Chondrocyte (in vitro differentiated cells): ENCODE data around the gene NUTF2. TPM values are rescaled to one million over a fixed set of nuclear protein-coding genes. Genes with fewer than 3 reads are reported as not detected.

Experiments used
- DNase-seq: peaks from one replicate; pipeline ENCODE4 v3.0.0; 2021; ENCODE audit warnings: mixed read lengths, low spot score
- H3K27ac Mint-ChIP-seq: one replicate; pipeline ENCODE4 v1.8.0; 2021; ENCODE audit warnings: mild to moderate bottlenecking, moderate library complexity, mixed read lengths; ENCODE audit not compliant: unreplicated experiment
- H3K27me3 Mint-ChIP-seq: 2 replicates; pipeline ENCODE4 v1.8.0; 2021; ENCODE audit warnings: low read depth, mixed read lengths
- H3K36me3 Mint-ChIP-seq: 2 replicates; pipeline ENCODE4 v1.8.0; 2021; ENCODE audit warnings: low read depth, mixed read lengths
- H3K4me1 Mint-ChIP-seq: 2 replicates; pipeline ENCODE4 v1.8.0; 2021; ENCODE audit warnings: low read depth, mild to moderate bottlenecking, mixed read lengths
- H3K4me3 Mint-ChIP-seq: one replicate; pipeline ENCODE4 v1.8.0; 2021; ENCODE audit warnings: mild to moderate bottlenecking, moderate library complexity, mixed read lengths; ENCODE audit not compliant: unreplicated experiment
- H3K9me3 Mint-ChIP-seq: 2 replicates; pipeline ENCODE4 v1.8.0; 2021; ENCODE audit warnings: low read depth, mixed read lengths
- CTCF ChIP-seq: fragments of 200-600 bp; sonication (generic); IDR thresholded peaks from 2 replicates; pipeline ENCODE4 v1.5.0; 2021; ENCODE audit warnings: antibody characterized with exemption, mild to moderate bottlenecking, moderate library complexity
- total RNA-seq: library from RNA; stranded (reverse); gene quantifications from 3 replicates; pipeline ENCODE4 v1.2.1, GENCODE V29; 2021

The NUTF2 gene
- total RNA-seq, 1 donor from 2014 or later = 135 TPM

- Mint-ChIP-seq H3K9me3 (no peaks in the 10 kb centered on the region), H3K27ac (no peak overlapping the region), H3K4me1 (peaks cover 14% of the 10 kb centered on the region), H3K4me3 (no peak overlapping the region), H3K27me3 (no peaks in the 10 kb centered on the region), H3K36me3 (peaks cover 34% of the 10 kb centered on the region)
- TF ChIP-seq CTCF = no peak
- no peak for DNase-seq
These were observed 32.7 kb downstream of the NUTF2 start for GRCh38 chr16:67879462-67879861.

GRCh38 chr16:67879936-67880335, 33.2 kb downstream of the NUTF2 start:
- H3K36me3 Mint-ChIP-seq = peaks cover 35% of the 10 kb centered on the region
- H3K27me3 Mint-ChIP-seq = no peaks in the 10 kb centered on the region
- no peaks in the 10 kb centered on the region for H3K9me3 Mint-ChIP-seq
- H3K4me3 Mint-ChIP-seq = no peak overlapping the region
- H3K4me1 Mint-ChIP-seq = peaks cover 11% of the 10 kb centered on the region
- H3K27ac Mint-ChIP-seq = no peak overlapping the region
- TF ChIP-seq CTCF = no peak
- DNase-seq = no peak

- no peak for DNase-seq
- H3K36me3 Mint-ChIP-seq = peaks cover 35% of the 10 kb centered on the region
- no peaks in the 10 kb centered on the region for H3K9me3 Mint-ChIP-seq
- no peak overlapping the region for H3K27ac Mint-ChIP-seq
- TF ChIP-seq CTCF = no peak
- no peaks in the 10 kb centered on the region for H3K27me3 Mint-ChIP-seq
- no peak overlapping the region for H3K4me3 Mint-ChIP-seq
- peaks cover 5% of the 10 kb centered on the region for H3K4me1 Mint-ChIP-seq
These were observed 33.9 kb downstream of the NUTF2 start for GRCh38 chr16:67880584-67880983.

GRCh38 chr16:67881621-67882161, 35.0 kb downstream of the NUTF2 start:
- no peak for DNase-seq
- Mint-ChIP-seq H3K9me3 (no peaks in the 10 kb centered on the region), H3K27ac (no peak overlapping the region)

GRCh38 chr16:67882374-67883145, 35.8 kb downstream of the NUTF2 start:
- H3K9me3 Mint-ChIP-seq = no peaks in the 10 kb centered on the region
- no peak for DNase-seq
- no peak for TF ChIP-seq CTCF
- H3K4me1 Mint-ChIP-seq = peaks cover 4% of the 10 kb centered on the region
- no peak overlapping the region for H3K4me3 Mint-ChIP-seq
- no peak overlapping the region for H3K27ac Mint-ChIP-seq
- H3K36me3 Mint-ChIP-seq = peaks cover 30% of the 10 kb centered on the region
- no peaks in the 10 kb centered on the region for H3K27me3 Mint-ChIP-seq

More at GRCh38 chr16:67881621-67882161, 35.0 kb downstream of the NUTF2 start:
- H3K36me3 Mint-ChIP-seq = peaks cover 37% of the 10 kb centered on the region
- no peak for TF ChIP-seq CTCF
- H3K27me3 Mint-ChIP-seq = no peaks in the 10 kb centered on the region
- H3K4me3 Mint-ChIP-seq = no peak overlapping the region
- peaks cover 4% of the 10 kb centered on the region for H3K4me1 Mint-ChIP-seq
